HL-60 (cell line): Measurements from ENCODE around the gene BMPER.

ENCODE experiments used
- CTCF ChIP-seq: IDR thresholded peaks from one replicate; pipeline ENCODE4 v1.5.1; 2011; ENCODE audit warnings: low read length, control low read depth, inconsistent platforms; ENCODE audit not compliant: insufficient read depth
- POLR2AphosphoS5 ChIP-seq: IDR thresholded peaks from 2 replicates; pipeline ENCODE4 v1.6.1; 2012; ENCODE audit warnings: low read depth

GRCh38 chr7:33932832-33933468, 27.6 kb downstream of the BMPER start:
- TF ChIP-seq POLR2AphosphoS5 (no peak), CTCF (peak; percentile 93)
